Bronchial epithelial cell (primary cell): ENCODE measurements around the gene GRK5. TPM values are rescaled to one million over a fixed set of nuclear protein-coding genes. Genes with fewer than 3 reads are reported as not detected.

Experiments
- DNase-seq: peaks from one replicate; pipeline ENCODE4 v3.0.0-alpha.2; 2010; ENCODE audit warnings: low read depth
- FAIRE-seq: peaks from 2 replicates; lab custom pipeline; 2011; peaks lifted over from hg19 to GRCh38; lab: Jason Lieb, UNC
- H3K27me3 ChIP-seq: 2 replicates; pipeline ENCODE4 v1.5.1; 2011; ENCODE audit warnings: low read length; ENCODE audit not compliant: control insufficient read depth, insufficient read depth
- H3K36me3 ChIP-seq: 2 replicates; pipeline ENCODE4 v1.5.1; 2011; ENCODE audit warnings: low read length; ENCODE audit not compliant: control insufficient read depth, insufficient read depth
- H3K4me3 ChIP-seq: 2 replicates; pipeline ENCODE4 v1.5.1; 2011; ENCODE audit warnings: mild to moderate bottlenecking, low read depth, low read length, control low read depth
- CTCF ChIP-seq: IDR thresholded peaks from 2 replicates; pipeline ENCODE4 v1.5.1; 2011; ENCODE audit warnings: mild to moderate bottlenecking, moderate library complexity, low read length, control low read depth, inconsistent platforms; ENCODE audit not compliant: insufficient read depth, severe bottlenecking
- total RNA-seq: library from RNA; depleted of rRNA; stranded (reverse); fragments of >200 nt; gene quantifications from 2 replicates; pipeline ENCODE4 v1.2.1, GENCODE V29; 2014

Gene GRK5
- total RNA-seq, 1 donor from 2014 or later = 2.4 TPM

- DNase-seq = no peak
- Histone ChIP-seq H3K36me3 (peaks cover 2% of the 10 kb centered on the region), H3K27me3 (no peaks in the 10 kb centered on the region), H3K4me3 (no peak overlapping the region)
- TF ChIP-seq CTCF = no peak
- FAIRE-seq = no peak
Measured at GRCh38 chr10:119501690-119502089, 294.3 kb downstream of the GRK5 start.

- H3K27me3 ChIP-seq = no peaks in the 10 kb centered on the region
- FAIRE-seq = no peak
- no peak for DNase-seq
- no peak for TF ChIP-seq CTCF
- H3K36me3 ChIP-seq = peaks cover 2% of the 10 kb centered on the region
- H3K4me3 ChIP-seq = no peak overlapping the region
Measured at GRCh38 chr10:119502209-119502608, 294.8 kb downstream of the GRK5 start.

- no peak for FAIRE-seq
Measured at GRCh38 chr10:119502618-119503155, 295.3 kb downstream of the GRK5 start.

GRCh38 chr10:119503821-119504220, 296.4 kb downstream of the GRK5 start:
- H3K36me3 ChIP-seq = peaks cover 2% of the 10 kb centered on the region
- H3K27me3 ChIP-seq = no peaks in the 10 kb centered on the region
- FAIRE-seq = no peak
- no peak for DNase-seq
- TF ChIP-seq CTCF = no peak
- H3K4me3 ChIP-seq = no peak overlapping the region

More at GRCh38 chr10:119502618-119503155, 295.3 kb downstream of the GRK5 start:
- Histone ChIP-seq H3K27me3 (no peaks in the 10 kb centered on the region), H3K4me3 (no peak overlapping the region), H3K36me3 (peaks cover 2% of the 10 kb centered on the region)
- DNase-seq = no peak
- TF ChIP-seq CTCF = no peak

- TF ChIP-seq CTCF = no peak
- FAIRE-seq (no peak), DNase-seq (no peak)
- no peaks in the 10 kb centered on the region for H3K27me3 ChIP-seq
- H3K4me3 ChIP-seq = no peak overlapping the region
- H3K36me3 ChIP-seq = peaks cover 2% of the 10 kb centered on the region
Measured at GRCh38 chr10:119504651-119505050, 297.3 kb downstream of the GRK5 start.

GRCh38 chr10:119505131-119505551, 297.8 kb downstream of the GRK5 start:
- DNase-seq (no peak), FAIRE-seq (no peak)
- TF ChIP-seq CTCF = no peak
- no peaks in the 10 kb centered on the region for H3K27me3 ChIP-seq
- peaks cover 2% of the 10 kb centered on the region for H3K36me3 ChIP-seq
- no peak overlapping the region for H3K4me3 ChIP-seq
